ENCODE measurements around the gene GABARAP.

Gene GABARAP

DNA sequence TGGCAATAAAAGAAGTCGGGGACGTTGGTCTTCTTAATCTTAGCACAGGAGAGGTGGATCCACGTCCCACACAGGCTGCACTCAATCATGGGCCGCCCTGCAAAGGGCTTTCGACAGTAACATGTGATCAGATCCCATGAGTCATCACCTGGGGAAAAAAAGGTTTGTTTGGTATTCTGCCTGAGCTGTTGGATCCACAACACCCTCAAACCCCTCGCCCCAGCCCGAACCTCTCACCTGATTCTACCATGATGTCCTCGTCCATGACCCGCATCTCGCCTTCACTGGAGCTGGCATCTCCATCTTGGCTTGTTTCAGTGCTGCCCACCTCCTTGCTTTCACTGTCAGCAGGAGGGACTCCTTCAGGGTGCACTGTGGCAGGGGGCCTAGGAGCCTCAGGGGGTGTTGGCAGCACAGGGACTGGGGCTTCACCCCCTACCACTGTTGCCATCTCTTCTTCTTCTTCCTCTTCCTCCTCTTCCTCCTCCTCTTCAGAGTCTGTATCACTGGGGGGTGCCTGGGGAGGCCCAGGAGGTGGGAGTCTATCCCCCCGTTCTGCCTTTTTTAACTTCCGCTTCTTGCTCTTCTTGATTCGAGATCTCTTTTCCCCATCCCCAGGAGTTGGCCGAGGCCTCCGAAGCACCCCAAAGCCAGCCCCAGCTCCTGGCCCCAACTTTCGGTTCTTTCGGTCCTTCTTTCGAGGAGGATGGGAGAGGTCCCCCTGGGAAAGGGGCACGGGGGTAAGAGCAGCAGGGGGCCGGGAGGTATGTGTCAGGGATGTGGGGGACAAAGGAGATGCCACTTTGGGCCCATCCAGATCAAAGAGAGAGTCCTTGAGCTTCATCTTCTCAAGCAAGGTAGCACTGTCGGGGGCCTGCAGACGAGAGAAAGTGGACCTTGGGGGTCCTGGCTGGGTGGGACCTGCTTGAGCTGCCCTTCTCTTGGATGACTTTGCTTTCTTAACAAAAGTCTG is 6.3 kb downstream of the GABARAP start:
- no peak overlapping the region for H2AFZ ChIP-seq (ENCODE audit: low read depth)
- no peak overlapping the region for H3K4me2 ChIP-seq
- no peaks in the 10 kb centered on the region for H3K36me3 ChIP-seq (ENCODE audit: insufficient read depth)
- H4K20me1 ChIP-seq (ENCODE audit: insufficient read depth): no peaks in the 10 kb centered on the region
- H3K27ac ChIP-seq: no peak overlapping the region
- H3K27me3 ChIP-seq (ENCODE audit: insufficient read depth, low read depth): no peaks in the 10 kb centered on the region
- TF ChIP-seq CTCF (conservative IDR thresholded peaks at IDR 0.05; ENCODE audit: low read depth, low read length): no peak
- no peak overlapping the region for H3K9ac ChIP-seq
- no peaks in the 10 kb centered on the region for H3K4me1 ChIP-seq (ENCODE audit: low read depth, poor library complexity, severe bottlenecking)
- no peak overlapping the region for H3K4me3 ChIP-seq (IDR thresholded peaks at IDR 0.05; ENCODE audit: insufficient read depth, low read depth, low read length)
- H3K79me2 ChIP-seq (ENCODE audit: insufficient read depth, low read depth): no peaks in the 10 kb centered on the region

DNA sequence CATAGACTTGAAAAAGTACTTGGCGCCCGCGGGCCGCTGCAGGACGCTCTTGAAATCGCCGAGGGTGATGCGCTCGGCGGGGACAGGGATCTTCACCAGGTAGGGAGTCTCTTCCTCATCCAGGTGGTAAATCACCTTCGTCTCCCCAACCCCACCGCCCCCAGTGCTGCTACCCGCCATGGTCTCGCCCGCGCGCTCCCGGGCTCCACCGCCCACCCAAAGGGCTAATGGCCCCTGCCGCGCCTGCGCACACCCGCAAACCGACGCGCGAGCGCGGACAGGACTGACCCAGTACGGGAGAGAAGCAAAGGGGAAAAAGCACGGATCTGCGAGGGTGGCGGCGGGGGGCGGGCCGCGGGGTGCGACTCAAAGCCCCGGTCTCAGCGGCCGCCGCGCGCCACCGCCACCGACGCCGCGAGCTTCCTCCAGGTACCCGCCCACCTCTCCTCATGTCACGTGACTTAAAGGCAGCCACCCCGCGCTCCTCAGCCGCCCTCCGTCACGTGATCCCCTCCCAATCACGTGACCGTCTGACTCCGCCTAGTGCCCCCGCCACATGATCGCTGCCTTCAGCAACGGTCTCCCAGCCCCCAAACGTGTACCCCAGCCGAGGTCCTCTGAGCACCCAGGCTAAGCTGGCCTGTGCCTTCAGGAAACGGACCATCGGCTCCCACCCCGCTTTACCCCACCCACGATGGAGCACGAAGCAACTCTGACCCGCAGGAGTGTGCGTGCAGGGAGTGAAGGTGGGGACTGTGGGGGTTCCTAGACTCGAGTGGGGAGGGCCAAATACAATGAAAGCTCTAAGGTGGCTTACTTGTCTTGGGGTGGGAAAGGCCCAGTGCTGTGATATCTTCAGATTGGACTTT is 7.9 kb downstream of the GABARAP start, which contains the start of gene DVL2:
Gene DVL2, minus strand, starts transcription at position 435 of the 869 bp plus-strand sequence. Its CDS starts 255 bp downstream, at position 180.
- Histone ChIP-seq H3K4me3 (IDR thresholded peaks at IDR 0.05; ENCODE audit: insufficient read depth, low read depth, low read length) (no peak within 1 kb of the TSS), H4K20me1 (ENCODE audit: insufficient read depth) (no peaks in the 10 kb centered on the region), H3K27ac (no peak within 1 kb of the TSS), H3K79me2 (ENCODE audit: insufficient read depth, low read depth) (no peaks in the 10 kb centered on the region), H3K9ac (peak within 1 kb of the TSS; percentile 15; the same call in 1 of the 2 replicates), H3K4me2 (peak within 1 kb of the TSS; percentile 25; the same call in 1 of the 2 replicates), H3K4me1 (ENCODE audit: low read depth, poor library complexity, severe bottlenecking) (no peaks in the 10 kb centered on the region), H2AFZ (ENCODE audit: low read depth) (no peak within 1 kb of the TSS), H3K36me3 (ENCODE audit: insufficient read depth) (no peaks in the 10 kb centered on the region), H3K27me3 (ENCODE audit: insufficient read depth, low read depth) (no peaks in the 10 kb centered on the region)
- TF ChIP-seq CTCF (conservative IDR thresholded peaks at IDR 0.05; ENCODE audit: low read depth, low read length): no peak

DNA sequence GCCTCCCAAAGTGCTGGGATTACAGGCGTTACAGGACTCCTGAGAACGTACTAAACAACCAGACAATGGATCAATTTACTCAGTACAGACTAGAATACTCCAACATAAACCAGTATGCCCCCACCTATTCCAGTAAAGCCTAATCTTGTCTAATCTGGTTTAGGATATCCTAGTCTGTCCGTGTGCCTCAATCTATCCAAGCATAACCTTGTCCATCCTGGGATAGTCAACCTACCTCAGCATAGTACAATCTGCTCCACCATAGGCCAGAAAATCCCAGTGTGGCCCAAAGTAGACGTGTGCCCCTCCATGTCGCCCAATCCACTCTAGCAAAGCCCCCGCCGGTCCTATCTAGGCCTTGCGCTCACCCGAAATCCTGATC is 8.6 kb downstream of the GABARAP start:
- H3K9ac ChIP-seq: peak overlapping the region; percentile 15; the same call in 1 of the 2 replicates
- no peaks in the 10 kb centered on the region for H3K36me3 ChIP-seq (ENCODE audit: insufficient read depth)
- no peak overlapping the region for H3K27ac ChIP-seq
- no peaks in the 10 kb centered on the region for H3K79me2 ChIP-seq (ENCODE audit: insufficient read depth, low read depth)
- H4K20me1 ChIP-seq (ENCODE audit: insufficient read depth): no peaks in the 10 kb centered on the region
- H3K27me3 ChIP-seq (ENCODE audit: insufficient read depth, low read depth): no peaks in the 10 kb centered on the region
- no peak overlapping the region; the same call in 1 of the 2 replicates for H3K4me2 ChIP-seq
- no peak overlapping the region for H2AFZ ChIP-seq (ENCODE audit: low read depth)
- no peak overlapping the region for H3K4me3 ChIP-seq (IDR thresholded peaks at IDR 0.05; ENCODE audit: insufficient read depth, low read depth, low read length)
- no peak for TF ChIP-seq CTCF (conservative IDR thresholded peaks at IDR 0.05; ENCODE audit: low read depth, low read length)
- H3K4me1 ChIP-seq (ENCODE audit: low read depth, poor library complexity, severe bottlenecking): no peaks in the 10 kb centered on the region

DNA sequence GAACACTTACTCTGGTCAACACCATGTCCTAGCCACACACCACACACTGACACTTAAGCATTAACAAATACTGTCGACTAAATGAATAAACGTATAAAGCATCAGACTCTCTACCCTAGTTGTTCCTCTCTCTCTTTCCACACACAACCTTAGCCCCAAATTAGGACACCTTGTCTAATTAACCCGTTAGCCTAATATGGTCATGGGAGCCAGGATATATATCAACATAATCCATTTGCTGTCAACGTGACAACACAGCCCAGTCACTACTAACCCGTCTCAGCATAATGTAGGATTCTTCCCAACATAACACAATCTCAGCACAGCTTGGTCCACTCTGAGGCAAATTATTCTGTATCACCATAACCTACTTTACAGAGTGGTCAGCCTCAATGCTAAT is 10.1 kb downstream of the GABARAP start:
- TF ChIP-seq CTCF (conservative IDR thresholded peaks at IDR 0.05; ENCODE audit: low read depth, low read length): no peak
- Histone ChIP-seq H3K27ac (no peak overlapping the region), H3K9ac (no peak overlapping the region), H3K36me3 (ENCODE audit: insufficient read depth) (no peaks in the 10 kb centered on the region), H2AFZ (ENCODE audit: low read depth) (no peak overlapping the region), H3K4me1 (ENCODE audit: low read depth, poor library complexity, severe bottlenecking) (no peaks in the 10 kb centered on the region), H3K4me2 (no peak overlapping the region), H3K27me3 (ENCODE audit: insufficient read depth, low read depth) (no peaks in the 10 kb centered on the region), H4K20me1 (ENCODE audit: insufficient read depth) (no peaks in the 10 kb centered on the region), H3K4me3 (IDR thresholded peaks at IDR 0.05; ENCODE audit: insufficient read depth, low read depth, low read length) (no peak overlapping the region), H3K79me2 (ENCODE audit: insufficient read depth, low read depth) (no peaks in the 10 kb centered on the region)
